Activated CD8-positive, alpha-beta memory T cell treated with anti-CD3 and anti-CD28 coated beads for 48 hours (primary cell): ENCODE results near the gene UST.
"Not testable (repeated sequence)": the region's sequence is repeated elsewhere in the genome, so short reads cannot be mapped to it uniquely, and the experiment has no call there.

Experiments used
- DNase-seq, 3 experiments: peaks; one replicate each; pipeline ENCODE4 v3.0.0-alpha.2; 2020; ENCODE audit warnings: low read depth in 2 of 3, low spot score in 2 of 3

UST gene

DNA sequence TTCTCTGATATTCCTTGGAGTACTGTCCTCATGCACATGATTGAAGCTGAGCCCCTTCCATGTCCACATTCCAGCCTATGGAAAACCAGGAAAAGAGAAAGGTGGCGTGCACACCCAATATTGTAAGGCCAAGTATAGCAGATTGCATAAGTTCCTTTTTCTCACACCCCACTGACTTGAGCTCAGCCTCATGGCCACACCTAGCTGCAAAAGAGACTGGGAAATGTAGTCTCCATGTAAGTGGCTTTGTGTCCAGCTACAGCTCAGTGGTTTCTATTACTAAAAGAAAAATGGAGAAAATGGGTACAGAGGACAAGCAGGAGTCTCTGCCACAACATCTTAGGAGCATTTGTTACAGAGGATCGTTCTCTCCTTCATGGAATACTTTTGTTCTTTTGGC is 10.8 kb upstream of the UST start:
- DNase-seq: no peak

GRCh38 chr6:148736774-148737412 is 9.9 kb upstream of the UST start:
- DNase-seq: no peak

- no peak for DNase-seq
These were observed 9.0 kb upstream of the UST start for GRCh38 chr6:148737806-148738205.

GRCh38 chr6:148738946-148739821 is 7.6 kb upstream of the UST start:
- DNase-seq: no peak

- no peak for DNase-seq
These were observed 7.1 kb upstream of the UST start for GRCh38 chr6:148739822-148740128.

- DNase-seq: no peak
These were observed 3.4 kb upstream of the UST start for GRCh38 chr6:148743476-148743875.

- no peak for DNase-seq
These were observed 904 bp upstream of the UST start for GRCh38 chr6:148745926-148746325.

DNA sequence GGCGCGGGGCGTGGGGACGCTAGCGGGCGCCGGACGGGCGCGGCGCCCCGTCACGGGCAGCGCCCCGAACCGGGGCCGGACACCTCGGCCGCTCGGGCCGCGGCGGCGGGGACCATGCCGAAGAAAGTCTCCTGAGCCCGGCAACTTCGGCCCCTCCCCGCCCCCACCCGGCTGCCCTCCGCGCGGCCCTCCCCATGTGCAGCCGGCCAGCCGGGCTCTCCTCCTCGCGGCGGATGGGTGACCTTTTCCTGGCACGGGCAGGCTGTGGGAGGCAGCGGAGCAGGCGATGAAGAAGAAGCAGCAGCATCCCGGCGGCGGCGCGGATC is 278 bp downstream of the UST start:
- peak in 1 of 3 experiments; percentile 21 for DNase-seq

DNA sequence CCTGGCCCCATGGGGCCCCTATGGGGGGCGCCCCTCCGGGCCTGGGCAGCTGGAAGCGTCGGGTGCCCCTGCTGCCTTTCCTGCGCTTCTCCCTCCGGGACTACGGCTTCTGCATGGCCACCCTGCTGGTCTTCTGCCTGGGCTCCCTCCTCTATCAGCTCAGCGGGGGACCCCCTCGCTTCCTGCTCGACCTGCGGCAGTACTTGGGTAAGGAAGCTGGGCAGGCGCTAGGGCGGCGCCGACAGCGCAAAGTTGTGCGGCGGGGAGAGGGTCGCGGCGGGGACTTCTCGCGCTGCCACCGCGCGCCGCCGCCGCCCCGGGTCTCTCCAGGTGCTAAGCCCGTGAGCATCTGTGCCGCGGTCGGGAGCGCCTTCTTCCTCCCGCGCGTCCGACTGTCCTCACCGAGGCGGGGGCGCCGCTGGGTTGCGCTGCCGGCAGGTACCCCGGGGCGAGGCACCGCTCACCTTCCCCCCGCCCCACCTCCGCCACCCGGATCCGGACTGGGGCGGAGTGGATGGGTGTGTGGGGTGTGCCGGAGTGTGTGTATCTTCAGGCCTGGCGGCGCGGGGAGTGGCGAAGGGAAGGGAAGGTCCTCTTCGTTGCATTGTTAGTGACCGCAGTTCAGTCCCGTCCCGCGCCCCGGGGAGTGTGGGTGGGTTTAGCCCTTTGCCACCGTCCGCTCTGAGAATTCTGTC is 788 bp downstream of the UST start:
- DNase-seq: peak in 1 of 3 experiments; percentile 15

GRCh38 chr6:148749674-148750073 is 2.8 kb downstream of the UST start:
- DNase-seq: no peak

GRCh38 chr6:148750838-148751792 is 4.3 kb downstream of the UST start:
- no peak for DNase-seq

- no peak for DNase-seq
These were observed 5.0 kb downstream of the UST start for GRCh38 chr6:148751793-148752170.

- DNase-seq: not testable (repeated sequence)
These were observed 8.5 kb downstream of the UST start for GRCh38 chr6:148755379-148755778.

DNA sequence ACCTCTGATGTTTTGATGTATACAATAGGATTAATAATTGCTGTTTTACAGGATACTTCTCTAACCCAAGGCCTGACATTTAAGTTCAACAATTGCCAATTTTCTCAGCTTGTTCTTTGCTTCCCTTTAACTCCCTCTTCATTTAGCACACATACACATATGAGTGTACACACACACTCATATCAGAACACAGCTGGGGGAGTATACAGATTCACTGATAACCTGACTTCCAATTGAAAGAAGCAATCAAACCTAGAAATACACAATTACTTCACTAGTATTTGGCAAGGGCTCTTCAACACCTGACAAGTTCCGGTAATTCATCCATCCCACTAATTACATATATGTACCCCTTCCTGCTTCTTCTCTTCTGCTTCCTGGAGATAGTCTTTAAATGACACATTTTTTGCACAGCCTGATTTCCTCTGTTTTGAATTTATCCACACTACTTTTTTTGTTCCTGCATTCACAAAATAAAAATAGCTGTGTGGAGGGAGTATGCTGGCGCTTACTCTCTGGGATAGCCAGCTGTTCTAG is 11.2 kb downstream of the UST start:
- no peak for DNase-seq

- no peak for DNase-seq
These were observed 11.7 kb downstream of the UST start for GRCh38 chr6:148758492-148758891.

DNA sequence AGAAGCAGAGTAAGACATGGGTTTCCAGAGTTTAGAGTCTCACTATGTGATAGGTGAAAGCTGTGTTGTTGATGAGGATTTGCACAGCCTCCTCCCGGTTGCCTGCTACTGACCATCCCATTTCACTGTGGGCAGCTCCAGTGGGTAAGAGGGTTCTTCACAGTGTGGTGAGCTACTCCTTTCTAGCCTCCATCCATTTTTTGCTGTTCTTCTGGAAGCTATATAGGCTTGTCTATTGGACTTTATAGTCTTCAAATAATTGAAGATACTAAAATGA is 13.4 kb downstream of the UST start:
- DNase-seq: no peak

- DNase-seq: peak; percentile 12 to 44 (median 23)
These were observed 14.0 kb downstream of the UST start for GRCh38 chr6:148760568-148761526.

GRCh38 chr6:148761527-148762011 is 14.7 kb downstream of the UST start:
- peak in 1 of 3 experiments; percentile 10 for DNase-seq

- no peak for DNase-seq
These were observed 15.4 kb downstream of the UST start for GRCh38 chr6:148762231-148762630.
